22Rv1 (cell line): ENCODE measurements around the gene AZU1.
"Not testable (repeated sequence)": the region's sequence is repeated elsewhere in the genome, so short reads cannot be mapped to it uniquely, and the experiment has no call there.

Experiments
- H3K27ac ChIP-seq: fragments of 450-650 bp; 2 replicates; pipeline ENCODE4 v1.5.1; 2017
- ZFX ChIP-seq: fragments of 450-650 bp; IDR thresholded peaks from 2 replicates; pipeline ENCODE4 v1.6.1; 2017; ENCODE audit warnings: antibody characterized with exemption, borderline replicate concordance
- TF ChIP-seq, protein P1 (sequence below): fragments of 450-650 bp; IDR thresholded peaks from 2 replicates; pipeline ENCODE4 v1.5.1; 2017; ENCODE audit warnings: mild to moderate bottlenecking

AZU1 gene

DNA sequence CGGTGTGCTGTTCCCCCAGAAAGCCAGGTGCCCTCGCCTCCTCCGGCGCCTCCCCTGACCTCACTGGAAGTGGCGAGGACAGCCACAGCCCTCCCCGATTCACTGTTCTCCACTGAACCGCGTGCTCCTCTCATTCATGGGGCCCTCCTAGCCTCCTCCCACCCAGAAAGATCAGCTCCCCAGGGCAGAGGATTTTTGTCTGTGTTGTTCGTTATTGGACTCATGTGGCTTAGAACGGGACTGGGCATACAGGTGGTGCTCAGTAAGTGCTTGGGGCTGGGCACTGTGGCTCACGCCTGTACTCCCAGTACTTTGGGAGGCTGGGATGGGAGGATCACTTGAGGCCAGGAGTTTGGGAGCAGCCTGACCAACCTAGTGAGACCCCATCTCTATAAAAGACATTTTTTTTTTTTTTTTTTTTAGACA lies 16.9 kb downstream of the AZU1 start:
- TF ChIP-seq ZFX = no peak
- TF ChIP-seq, protein P1, sequence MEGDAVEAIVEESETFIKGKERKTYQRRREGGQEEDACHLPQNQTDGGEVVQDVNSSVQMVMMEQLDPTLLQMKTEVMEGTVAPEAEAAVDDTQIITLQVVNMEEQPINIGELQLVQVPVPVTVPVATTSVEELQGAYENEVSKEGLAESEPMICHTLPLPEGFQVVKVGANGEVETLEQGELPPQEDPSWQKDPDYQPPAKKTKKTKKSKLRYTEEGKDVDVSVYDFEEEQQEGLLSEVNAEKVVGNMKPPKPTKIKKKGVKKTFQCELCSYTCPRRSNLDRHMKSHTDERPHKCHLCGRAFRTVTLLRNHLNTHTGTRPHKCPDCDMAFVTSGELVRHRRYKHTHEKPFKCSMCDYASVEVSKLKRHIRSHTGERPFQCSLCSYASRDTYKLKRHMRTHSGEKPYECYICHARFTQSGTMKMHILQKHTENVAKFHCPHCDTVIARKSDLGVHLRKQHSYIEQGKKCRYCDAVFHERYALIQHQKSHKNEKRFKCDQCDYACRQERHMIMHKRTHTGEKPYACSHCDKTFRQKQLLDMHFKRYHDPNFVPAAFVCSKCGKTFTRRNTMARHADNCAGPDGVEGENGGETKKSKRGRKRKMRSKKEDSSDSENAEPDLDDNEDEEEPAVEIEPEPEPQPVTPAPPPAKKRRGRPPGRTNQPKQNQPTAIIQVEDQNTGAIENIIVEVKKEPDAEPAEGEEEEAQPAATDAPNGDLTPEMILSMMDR = no peak
- no peak overlapping the region for H3K27ac ChIP-seq

DNA sequence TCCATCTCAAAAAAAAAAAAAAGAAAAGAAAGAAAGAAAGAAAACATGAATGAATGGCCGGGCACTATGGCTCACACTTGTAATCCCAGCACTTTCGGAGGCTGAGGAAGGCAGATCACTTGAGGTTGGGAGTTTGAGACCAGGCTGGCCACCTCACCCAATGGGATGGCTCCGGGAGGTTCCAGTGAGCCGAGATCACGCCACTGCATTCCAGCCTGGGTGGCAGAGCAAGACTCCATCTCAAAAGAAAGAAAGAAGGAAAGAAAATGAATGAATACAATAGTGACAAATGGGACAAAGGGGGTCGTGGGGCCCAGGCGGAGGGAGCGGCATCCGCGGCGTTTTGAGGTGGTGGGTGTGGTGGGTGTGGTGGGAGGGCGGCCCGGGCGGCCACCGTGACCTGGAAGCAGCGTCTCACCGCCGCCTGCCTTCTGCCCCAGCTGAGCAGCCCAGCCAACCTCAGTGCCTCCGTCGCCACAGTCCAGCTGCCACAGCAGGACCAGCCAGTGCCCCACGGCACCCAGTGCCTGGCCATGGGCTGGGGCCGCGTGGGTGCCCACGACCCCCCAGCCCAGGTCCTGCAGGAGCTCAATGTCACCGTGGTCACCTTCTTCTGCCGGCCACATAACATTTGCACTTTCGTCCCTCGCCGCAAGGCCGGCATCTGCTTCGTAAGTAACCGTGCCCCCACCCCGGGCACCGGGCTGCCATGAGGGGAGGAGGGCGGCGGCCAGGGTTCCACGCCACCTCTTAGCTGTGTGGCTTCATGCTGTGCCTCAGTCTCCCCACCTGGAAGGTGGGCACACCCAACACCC lies 18.3 kb downstream of the AZU1 start:
- TF ChIP-seq ZFX = no peak
- TF ChIP-seq, protein P1 = no peak
- H3K27ac ChIP-seq = no peak overlapping the region

DNA sequence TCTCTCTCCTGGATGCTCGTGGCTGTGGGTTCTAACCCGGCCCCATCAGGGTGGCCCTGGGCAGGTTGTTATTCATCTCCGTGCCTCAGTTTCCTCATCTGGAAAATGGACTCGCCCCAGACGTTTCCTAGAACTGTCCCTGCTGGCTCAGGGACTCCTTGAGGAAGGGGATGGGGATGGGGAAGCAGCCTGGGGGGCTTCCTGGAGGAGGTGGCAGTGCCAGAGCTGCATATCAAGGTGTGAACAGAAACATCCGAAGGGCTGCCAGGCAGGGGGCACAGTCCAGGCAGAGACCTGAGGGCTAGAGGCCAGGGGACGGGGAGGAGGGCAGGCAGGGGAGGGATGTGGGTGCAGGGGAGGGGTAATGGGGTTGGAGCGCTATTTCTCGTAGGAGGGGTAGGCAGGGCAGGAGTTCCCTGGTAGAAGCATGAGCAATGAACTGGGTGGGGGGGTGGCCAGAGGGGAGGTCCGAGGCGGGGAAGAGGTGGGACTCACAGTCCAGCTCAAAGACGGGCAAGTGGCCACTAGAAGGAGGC lies 20.8 kb downstream of the AZU1 start:
- H3K27ac ChIP-seq = no peak overlapping the region
- TF ChIP-seq, protein P1 = no peak
- no peak for TF ChIP-seq ZFX

DNA sequence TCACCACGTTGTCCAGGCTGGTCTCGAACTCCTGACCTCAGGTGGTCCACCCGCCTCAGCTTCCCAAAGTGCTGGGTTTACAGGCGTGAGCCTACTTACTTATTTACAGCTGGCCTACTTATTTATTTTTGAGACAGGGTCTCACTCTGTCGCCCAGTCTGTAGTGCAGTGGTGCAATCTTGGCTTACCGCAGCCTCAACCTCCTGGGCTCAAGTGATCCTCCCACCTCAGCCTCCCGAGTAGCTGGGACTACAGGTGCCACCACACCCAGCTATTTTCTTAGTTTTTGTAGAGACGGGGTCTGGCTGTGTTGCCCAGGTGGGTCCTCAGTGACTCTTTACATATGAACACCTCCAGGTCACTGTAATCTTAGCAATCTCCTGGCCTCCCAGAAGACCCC lies 21.6 kb downstream of the AZU1 start:
- not testable (repeated sequence) for H3K27ac ChIP-seq

DNA sequence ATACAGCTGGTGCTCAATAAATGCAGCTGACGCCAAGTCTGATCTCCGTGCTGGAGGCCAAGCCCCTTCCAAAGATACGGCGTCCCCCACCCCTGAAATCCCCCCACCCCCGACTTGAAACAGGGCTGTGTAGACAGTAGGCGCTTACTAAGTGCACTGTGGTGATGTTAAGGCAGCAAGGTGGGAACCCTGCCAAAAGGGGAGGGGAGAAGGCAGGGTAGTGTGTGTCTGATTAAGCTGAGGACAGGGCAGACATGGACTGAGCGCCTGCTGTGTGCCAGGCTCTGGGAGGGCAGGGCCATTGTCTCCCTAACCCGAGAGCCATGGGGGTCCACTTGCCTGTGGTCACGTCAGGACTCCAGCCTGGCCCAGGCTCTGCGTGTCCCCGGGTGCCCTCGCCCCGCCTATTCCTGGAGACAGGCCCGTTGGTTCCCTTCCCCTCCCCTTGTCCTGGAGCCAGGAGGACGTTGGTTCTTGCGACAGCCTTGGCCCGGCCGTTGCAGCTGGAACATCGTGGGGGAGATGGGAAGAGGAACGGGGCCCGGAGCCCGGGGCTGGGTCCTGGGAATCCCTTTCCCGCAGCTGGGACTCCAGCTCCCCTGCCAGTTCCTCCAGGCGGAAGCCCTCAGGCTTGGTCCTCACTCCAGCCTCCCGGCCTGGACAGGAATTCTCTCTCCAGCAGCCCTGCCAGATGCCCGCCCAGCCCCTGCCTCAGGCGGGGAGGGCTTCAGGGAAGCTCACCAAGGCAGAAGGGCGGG lies 22.8 kb downstream of the AZU1 start:
- TF ChIP-seq, protein P1 = no peak
- TF ChIP-seq ZFX = no peak
- H3K27ac ChIP-seq = no peak overlapping the region

DNA sequence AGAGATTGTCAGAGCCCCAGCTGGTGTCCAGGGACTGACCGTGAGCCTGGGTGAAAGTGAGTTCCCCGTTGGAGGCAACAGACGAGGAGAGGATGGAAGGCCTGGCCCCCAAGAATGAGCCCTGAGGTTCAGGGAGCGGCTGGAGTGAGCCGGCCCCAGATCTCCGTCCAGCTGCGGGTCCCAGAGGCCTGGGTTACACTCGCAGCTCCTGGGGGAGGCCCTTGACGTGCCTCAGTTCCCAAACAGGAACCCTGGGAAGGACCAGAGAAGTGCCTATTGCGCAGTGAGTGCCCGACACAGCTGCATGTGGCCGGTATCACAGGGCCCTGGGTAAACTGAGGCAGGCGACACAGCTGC lies 23.3 kb downstream of the AZU1 start:
- TF ChIP-seq, protein P1 = no peak
- TF ChIP-seq ZFX = no peak
- H3K27ac ChIP-seq = no peak overlapping the region

DNA sequence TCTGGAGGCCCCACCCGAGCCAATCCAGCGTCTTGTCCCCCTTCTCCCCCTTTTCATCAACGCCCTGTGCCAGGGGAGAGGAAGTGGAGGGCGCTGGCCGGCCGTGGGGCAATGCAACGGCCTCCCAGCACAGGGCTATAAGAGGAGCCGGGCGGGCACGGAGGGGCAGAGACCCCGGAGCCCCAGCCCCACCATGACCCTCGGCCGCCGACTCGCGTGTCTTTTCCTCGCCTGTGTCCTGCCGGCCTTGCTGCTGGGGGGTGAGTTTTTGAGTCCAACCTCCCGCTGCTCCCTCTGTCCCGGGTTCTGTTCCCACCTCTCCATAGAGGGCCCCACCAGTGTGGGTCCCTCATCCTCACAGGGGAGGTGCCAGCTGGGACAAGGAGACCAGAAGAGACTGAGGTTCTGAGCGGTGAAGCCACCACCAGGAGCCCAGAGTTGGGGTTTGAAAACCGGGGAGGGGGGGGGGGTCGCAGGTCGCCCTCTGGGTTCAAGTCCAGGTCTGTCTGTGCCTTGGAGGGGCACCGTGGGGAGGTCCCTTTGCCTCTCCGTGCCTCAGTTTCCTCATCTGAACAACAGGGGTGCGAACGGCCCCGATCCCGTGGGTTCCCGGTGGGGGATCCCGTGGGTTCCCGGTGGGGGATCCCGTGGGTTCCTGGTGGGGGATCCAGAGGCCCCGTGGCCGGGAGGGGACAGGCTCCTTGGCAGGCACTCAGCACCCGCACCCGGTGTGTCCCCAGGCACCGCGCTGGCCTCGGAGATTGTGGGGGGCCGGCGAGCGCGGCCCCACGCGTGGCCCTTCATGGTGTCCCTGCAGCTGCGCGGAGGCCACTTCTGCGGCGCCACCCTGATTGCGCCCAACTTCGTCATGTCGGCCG lies 24.7 kb downstream of the AZU1 start, which contains the start of gene ELANE:
Gene ELANE, plus strand, starts transcription at position 168 of the 878 bp plus-strand sequence. Its CDS starts 26 bp downstream, at position 194.
- TF ChIP-seq, protein P1 = no peak
- TF ChIP-seq ZFX = no peak
- H3K27ac ChIP-seq = no peak within 1 kb of the TSS
